ENCODE measurements around the gene TBC1D5.

TBC1D5 gene

GRCh38 chr3:17747174-17747889, 4.9 kb upstream of the TBC1D5 start:
- DNase-seq (ENCODE audit: low read depth), result peak; percentile 86
- no peak for TF ChIP-seq CTCF (IDR thresholded peaks at IDR 0.05; ENCODE audit: low read depth, low read length, missing control alignments)
- H3K4me3 ChIP-seq (ENCODE audit: low read depth, low read length), result peak overlapping the region; percentile 11; the same call in 1 of the 2 replicates

- TF ChIP-seq CTCF (IDR thresholded peaks at IDR 0.05; ENCODE audit: low read depth, low read length, missing control alignments), result no peak
Measured at GRCh38 chr3:17745894-17746293, 3.5 kb upstream of the TBC1D5 start.

GRCh38 chr3:17745301-17745700, 2.9 kb upstream of the TBC1D5 start:
- no peak for TF ChIP-seq CTCF (IDR thresholded peaks at IDR 0.05; ENCODE audit: low read depth, low read length, missing control alignments)
- H3K4me3 ChIP-seq (ENCODE audit: low read depth, low read length), result no peak overlapping the region
- DNase-seq (ENCODE audit: low read depth), result no peak

More at GRCh38 chr3:17745894-17746293, 3.5 kb upstream of the TBC1D5 start:
- no peak for DNase-seq (ENCODE audit: low read depth)
- no peak overlapping the region for H3K4me3 ChIP-seq (ENCODE audit: low read depth, low read length)

GRCh38 chr3:17744693-17745092, 2.3 kb upstream of the TBC1D5 start:
- no peak for TF ChIP-seq CTCF (IDR thresholded peaks at IDR 0.05; ENCODE audit: low read depth, low read length, missing control alignments)
- no peak overlapping the region for H3K4me3 ChIP-seq (ENCODE audit: low read depth, low read length)
- no peak for DNase-seq (ENCODE audit: low read depth)

- no peak for TF ChIP-seq CTCF (IDR thresholded peaks at IDR 0.05; ENCODE audit: low read depth, low read length, missing control alignments)
- no peak for DNase-seq (ENCODE audit: low read depth)
- H3K4me3 ChIP-seq (ENCODE audit: low read depth, low read length), result peak overlapping the region; percentile 73; the same call in 1 of the 2 replicates
Measured at GRCh38 chr3:17743658-17743995, 1.2 kb upstream of the TBC1D5 start.

- no peak for TF ChIP-seq CTCF (IDR thresholded peaks at IDR 0.05; ENCODE audit: low read depth, low read length, missing control alignments)
- DNase-seq (ENCODE audit: low read depth), result no peak
- H3K4me3 ChIP-seq (ENCODE audit: low read depth, low read length), result peak overlapping the region; percentile 73
Measured at GRCh38 chr3:17742880-17743657, 638 bp upstream of the TBC1D5 start.

Data from GM12864 (cell line).